ENCODE data around the gene PPP3R2.

DNA sequence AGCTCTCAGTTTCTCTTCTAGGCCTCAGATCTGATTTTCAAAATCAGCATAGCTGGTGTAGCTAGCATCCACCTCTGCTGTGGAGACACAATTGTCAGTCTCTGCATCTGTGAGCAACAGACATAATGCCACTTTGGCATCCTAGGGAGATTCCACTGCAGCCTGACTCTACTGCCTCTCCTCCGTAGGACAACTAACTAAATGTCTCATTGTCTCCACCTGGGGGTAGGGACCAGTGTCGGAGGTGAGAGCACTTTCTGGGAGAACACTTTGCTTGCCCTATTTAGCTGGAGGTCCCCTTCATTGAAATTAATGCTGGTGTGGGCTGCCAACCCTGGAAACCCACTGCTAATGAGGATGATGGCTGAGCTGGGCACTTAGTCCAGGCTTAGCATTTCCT, 1.4 kb downstream of the PPP3R2 start:
- TF ChIP-seq CTCF (IDR thresholded peaks at IDR 0.05; ENCODE audit: low read depth, low read length): no peak
- TF ChIP-seq POLR2A (IDR thresholded peaks at IDR 0.05; ENCODE audit: extremely low read depth, insufficient read length): no peak
